GM21515 (cell line): ENCODE measurements around the gene EPN1.

Source experiments
- ATAC-seq: cut with Tn5 transposase; IDR thresholded peaks from one replicate; pipeline ENCODE4 v1.9.1; 2021; ENCODE audit not compliant: unreplicated experiment

EPN1 gene

GRCh38 chr19:55674841-55675660, at the start of gene EPN1:
EPN1 (plus strand) TSS chr19:55675226; CDS start chr19:55678628, 3,402 bp downstream.
- peak; percentile 49 for ATAC-seq

DNA sequence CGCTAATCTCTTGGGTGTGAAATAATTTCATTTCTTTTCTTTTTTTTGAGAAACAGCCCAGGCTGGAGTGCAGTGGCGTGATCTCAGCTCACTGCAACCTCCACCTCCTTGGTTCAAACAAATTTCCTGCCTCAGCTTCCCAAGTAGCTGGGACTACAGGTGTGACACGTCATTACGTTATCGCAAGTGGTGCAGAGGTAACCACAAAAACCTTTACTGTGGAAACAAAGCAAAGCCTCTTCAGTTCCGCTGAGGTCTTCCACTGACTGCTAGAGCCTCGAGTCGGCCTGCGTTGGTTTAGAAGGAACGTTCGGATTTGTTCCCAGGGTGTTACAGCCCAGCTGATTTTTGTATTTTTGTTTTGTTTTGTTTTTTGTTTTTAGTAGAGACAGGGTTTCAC, 48.7 kb upstream of the EPN1 start:
- ATAC-seq = no peak

- no peak for ATAC-seq
Observed at GRCh38 chr19:55632463-55632834, 42.6 kb upstream of the EPN1 start.

DNA sequence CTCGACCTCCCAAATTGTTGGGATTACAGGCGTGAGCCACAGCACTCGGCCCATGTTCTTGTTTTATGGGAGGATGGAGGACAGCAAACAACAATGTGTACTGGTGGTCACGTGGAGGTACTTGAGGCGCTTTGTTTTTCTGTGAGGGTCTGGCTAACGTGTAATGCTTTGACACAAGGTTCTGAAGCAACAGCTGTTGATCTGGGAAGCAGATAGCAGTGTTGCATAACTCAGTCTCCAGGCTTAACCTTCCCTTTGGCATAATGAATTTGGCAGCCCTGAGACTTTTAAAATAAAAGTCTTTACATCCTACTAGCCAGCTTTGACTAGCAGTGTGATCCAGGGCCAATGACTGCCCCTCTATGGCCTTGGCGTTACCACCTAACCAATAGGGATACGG, 41.2 kb upstream of the EPN1 start:
- no peak for ATAC-seq

DNA sequence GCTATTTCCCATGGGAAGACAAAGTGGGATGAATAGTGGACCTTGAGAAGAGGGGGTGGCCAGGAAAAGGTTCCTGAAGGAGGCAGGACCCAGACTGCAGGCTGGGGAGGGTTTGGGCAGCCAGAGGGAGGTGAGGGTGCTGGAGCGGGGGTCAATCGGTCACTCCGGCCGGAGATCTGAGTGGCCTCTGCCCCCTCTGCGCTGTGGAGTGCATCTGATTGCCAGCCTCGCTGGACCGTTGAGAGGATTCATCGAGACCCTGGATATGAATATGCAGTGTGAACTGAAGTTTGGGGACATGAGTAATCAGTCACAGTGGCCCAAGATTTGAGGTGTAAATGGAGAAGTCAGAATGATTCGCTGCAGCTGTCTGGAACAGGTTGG, 39.7 kb upstream of the EPN1 start:
- no peak for ATAC-seq

DNA sequence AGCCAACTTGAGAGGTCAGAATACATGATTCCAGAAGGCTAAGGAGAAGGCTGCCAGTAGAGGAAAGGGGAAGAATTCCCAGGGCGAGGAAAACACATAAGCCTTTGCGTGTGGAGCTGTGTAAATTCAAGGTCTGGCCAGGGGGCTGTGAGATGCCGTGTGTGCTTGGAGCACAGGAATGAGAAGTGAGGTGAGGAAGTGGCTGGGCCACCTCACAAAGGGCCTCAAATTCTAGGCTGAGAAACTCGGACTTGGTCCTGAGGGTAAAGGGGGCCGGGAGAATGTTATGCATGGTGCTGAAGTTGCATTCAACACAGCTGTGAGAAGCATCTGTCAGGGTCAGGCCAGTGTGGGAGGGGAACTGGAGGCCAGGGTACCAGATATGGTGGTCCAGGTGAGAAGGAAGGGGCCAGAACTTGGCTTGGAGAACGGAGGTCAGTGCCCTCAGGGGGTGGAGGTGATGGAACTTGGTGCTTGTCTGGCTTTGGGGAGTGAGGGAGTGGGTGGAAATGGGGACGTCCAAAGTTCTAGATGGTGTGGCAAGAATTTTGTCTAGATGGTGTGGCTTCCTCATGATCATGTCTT, 39.1 kb upstream of the EPN1 start:
- ATAC-seq = no peak

DNA sequence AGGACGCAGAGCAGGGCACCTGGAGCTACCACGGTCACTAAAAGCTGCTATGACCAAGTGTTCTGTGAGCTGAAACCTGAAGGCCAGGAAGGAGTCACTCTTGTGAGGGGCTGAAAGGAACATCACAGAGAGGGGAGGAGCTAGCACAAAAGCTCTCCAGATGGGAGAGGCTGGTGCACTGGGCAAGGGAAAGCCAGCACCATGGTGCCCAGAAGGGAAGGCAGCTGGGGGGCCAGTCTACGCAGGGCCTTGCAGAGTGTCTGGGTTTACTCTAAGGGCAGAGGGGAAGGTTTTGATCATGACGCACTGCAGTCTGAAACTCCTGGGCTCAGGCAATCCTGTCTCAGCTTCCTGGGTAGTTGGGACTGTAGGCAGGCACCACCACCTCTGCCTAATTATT, 38.3 kb upstream of the EPN1 start:
- no peak for ATAC-seq

DNA sequence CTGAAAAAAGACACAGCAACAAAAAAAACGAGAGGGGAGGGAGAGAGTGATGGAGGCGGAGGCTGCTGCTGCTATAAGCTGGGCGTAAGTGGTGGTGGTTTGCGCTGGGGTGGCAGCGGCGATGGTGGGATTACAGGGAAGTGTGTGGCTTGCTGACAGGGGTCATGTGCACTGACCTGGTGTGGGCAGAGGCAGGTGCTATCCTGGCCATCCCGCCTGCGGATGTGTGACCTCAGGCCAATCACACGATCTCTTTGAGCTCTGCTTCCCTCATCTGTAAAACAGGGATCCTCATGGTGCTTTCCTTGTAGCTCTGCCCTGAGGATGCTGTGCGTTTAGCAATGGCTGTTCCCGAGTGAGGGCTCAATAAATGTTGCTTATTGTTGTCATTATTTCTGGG, 37.5 kb upstream of the EPN1 start:
- no peak for ATAC-seq

GRCh38 chr19:55638864-55639359, 36.1 kb upstream of the EPN1 start:
- no peak for ATAC-seq

- ATAC-seq = no peak
Observed at GRCh38 chr19:55640043-55640576, 34.9 kb upstream of the EPN1 start.

DNA sequence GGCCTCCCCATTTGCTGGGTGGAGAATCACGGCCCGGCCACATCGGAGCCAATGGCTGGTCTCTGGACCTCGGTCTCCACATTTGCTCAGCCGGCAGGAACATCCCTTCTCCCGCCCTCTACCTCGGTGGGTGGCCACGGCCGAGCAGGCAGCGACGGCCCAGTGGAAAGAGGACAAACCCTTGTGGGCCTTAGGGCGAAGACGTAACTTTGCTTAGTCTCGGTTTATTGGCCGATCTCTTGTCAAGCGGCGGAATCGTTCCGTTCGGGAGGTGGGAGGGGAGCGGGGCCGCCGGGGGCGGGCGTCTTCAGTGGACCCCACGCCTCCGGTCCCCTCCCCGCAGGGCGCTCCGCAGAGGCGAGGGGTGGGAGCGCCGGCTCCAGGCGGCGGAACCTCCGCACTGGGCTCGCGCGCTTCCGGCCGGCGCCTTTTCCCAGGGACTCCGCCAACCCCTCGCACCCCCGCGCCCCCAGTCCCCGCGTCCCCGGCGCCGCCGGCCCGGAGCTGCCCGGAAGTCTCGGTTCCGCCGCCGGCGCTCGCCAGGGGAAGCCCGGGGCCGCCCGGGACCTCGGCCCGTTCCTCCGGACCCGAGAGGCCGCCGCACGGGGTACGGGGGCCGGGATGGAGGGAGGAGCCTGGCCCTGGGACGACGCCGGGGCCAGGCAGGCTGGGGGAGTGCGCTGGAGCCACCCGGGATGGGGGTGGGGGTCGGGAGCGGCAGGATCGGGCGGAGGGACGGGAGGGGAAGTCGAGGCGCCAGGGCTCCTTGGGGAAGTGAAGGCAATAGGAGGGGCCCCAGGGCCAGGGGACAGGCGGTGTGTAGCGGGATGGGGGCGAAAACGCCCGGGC, 34.2 kb upstream of the EPN1 start, which contains the start of gene ZNF580:
TSS of gene ZNF580 (plus strand) at position 426 of the 849 bp plus-strand sequence. CDS start 1,507 bp downstream, outside the sequence.
- ATAC-seq = no peak

GRCh38 chr19:55641426-55642152, 33.4 kb upstream of the EPN1 start:
- no peak for ATAC-seq

DNA sequence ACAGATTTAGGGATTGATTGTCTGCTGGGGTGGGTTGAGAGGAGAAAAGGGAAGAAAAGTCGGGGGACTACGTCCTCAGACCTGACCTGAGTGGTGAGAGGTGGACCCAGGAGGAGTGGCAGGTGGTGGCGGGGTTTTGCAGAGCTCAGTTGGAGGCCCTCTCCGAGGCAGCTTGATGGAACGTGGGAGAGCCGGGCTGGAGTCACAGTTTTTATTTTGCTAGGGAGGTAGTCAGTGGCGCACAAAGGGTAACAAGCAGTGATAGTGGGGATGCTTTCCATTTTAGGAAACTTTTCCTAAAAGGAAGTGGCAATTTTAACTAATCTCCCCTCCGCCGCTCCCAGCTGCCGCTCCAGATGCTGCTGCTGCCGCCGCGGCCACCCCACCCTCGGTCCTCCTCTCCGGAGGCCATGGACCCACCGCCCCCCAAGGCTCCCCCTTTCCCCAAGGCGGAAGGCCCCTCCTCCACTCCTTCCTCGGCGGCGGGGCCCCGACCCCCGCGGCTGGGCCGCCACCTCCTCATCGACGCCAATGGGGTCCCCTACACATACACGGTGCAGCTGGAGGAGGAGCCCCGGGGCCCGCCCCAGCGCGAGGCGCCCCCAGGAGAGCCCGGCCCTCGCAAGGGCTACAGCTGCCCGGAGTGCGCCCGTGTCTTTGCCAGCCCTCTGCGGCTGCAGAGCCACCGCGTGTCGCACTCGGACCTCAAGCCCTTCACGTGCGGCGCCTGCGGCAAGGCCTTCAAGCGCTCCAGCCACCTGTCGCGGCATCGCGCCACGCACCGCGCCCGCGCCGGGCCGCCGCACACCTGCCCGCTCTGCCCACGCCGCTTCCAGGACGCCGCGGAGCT, 32.6 kb upstream of the EPN1 start:
- no peak for ATAC-seq

DNA sequence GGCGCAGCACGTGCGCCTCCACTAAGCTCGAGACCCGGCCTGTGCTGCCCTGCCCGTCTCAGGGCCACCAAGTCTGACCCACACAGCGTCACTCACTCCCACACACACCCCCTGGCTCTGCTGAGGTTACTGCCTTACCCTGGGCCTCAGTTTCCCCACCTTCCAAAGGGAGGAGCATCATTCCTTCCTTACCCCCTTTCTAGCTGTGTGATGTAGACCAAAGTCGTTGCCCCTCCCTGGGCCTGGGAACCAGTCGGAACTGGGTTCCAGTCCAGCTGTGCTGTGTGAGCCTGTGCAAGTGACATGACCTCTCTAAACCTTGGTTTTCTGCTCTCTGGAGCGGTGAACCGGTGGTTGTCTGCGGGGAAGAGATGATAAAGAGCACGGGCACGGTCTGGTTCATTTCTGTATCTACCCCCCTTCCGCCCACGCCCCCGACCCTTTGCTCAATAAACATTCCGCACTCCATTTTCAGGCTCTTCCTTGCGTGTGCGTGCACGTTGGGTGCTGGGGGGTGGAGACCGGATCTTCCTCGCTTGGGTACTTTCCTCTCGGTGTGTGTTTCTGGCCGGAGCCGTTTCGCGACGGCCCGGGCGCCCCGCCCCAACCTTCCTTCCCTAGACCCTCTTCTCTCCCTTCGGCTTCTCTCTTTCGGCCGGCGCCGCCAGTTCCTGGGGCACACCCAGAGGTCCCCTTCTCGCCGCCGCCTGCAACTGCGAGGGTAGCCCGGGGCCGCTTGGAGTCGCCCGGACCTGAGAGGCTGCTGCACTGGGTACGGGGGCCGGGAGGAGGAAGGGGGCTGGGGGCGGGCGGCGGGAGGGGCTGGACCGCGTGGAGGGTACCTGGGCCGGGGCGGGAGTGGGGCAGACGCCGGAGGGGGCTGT, 31.8 kb upstream of the EPN1 start, which contains the start of gene ZNF581:
TSS of gene ZNF581 (plus strand) at position 647 of the 884 bp plus-strand sequence. CDS start 923 bp downstream, outside the sequence.
- ATAC-seq = peak; percentile 25

- ATAC-seq = no peak
Observed at GRCh38 chr19:55643887-55644176, 31.2 kb upstream of the EPN1 start.

- no peak for ATAC-seq
Observed at GRCh38 chr19:55644191-55644833, 30.7 kb upstream of the EPN1 start.

DNA sequence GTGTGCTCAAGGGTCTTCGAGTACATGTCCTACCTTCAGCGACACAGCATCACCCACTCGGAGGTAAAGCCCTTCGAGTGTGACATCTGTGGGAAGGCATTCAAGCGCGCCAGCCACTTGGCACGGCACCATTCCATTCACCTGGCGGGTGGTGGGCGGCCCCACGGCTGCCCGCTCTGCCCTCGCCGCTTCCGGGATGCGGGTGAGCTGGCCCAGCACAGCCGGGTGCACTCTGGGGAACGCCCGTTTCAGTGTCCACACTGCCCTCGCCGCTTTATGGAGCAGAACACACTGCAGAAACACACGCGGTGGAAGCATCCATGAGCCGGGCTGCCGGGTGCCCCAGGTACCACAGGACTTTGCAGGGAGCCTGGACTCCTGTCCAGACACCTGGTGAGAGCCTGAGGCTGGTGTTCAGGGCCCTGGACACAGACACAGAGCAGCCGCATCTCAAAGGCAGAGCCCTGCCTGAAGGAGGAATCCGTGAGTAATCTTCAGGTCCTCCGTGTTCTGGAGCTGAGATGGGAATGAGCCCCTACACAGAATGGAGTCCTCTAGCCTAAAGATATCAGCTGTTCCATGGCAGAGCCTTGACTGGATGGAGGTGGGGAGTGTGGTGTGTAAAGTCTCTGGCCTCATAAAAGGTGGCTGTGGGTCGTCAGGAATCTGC, 30.0 kb upstream of the EPN1 start:
- ATAC-seq = no peak

GRCh38 chr19:55645512-55645881, 29.5 kb upstream of the EPN1 start:
- no peak for ATAC-seq
